Epidermal melanocyte (primary cell): Measurements from ENCODE around the gene PHKG1.
"Not testable (repeated sequence)": the region's sequence is repeated elsewhere in the genome, so short reads cannot be mapped to it uniquely, and the experiment has no call there.

Experiments used
- DNase-seq: peaks from one replicate; pipeline ENCODE4 v3.0.0; 2011; ENCODE audit warnings: low spot score; ENCODE audit not compliant: insufficient read length

The PHKG1 gene

DNA sequence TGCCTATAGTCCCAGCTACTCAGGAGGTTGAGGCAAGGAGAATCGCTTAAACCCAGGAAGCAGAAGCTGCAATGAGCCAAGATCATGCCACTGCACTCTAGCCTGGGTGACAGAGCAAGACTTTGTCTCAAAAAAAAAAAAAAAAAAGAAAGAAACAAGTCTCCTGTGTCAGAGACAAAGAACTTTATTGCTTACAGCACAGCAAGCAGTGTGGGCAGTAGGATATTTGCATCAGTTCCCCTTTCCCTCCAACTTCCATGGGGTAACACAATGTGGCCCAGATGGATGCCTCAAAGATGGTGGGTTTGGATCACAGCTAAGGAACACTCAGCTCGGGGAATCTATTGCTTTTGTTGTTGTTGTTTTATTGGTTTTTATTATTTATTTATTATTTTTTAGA, 47.0 kb downstream of the PHKG1 start:
- DNase-seq: not testable (repeated sequence)

DNA sequence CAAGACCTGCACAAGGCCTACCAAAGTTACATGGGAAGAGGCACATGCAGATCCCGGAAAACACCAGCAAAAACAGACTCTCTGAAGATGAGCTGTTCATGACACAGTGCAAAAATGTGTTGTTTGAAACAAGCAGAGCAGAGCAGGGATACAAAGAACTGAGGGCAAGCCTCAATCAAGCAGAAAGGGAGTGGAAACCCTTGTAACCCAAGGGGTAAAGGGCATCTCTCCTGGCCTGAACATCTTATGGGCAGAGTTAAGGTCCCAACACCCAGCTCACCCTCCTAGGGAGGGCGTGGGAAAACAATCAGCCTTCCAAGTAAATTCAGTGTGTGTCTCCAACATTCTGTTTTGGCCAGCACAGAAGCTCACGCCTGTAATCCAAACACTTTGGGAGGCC, 52.0 kb downstream of the PHKG1 start:
- DNase-seq: no peak

DNA sequence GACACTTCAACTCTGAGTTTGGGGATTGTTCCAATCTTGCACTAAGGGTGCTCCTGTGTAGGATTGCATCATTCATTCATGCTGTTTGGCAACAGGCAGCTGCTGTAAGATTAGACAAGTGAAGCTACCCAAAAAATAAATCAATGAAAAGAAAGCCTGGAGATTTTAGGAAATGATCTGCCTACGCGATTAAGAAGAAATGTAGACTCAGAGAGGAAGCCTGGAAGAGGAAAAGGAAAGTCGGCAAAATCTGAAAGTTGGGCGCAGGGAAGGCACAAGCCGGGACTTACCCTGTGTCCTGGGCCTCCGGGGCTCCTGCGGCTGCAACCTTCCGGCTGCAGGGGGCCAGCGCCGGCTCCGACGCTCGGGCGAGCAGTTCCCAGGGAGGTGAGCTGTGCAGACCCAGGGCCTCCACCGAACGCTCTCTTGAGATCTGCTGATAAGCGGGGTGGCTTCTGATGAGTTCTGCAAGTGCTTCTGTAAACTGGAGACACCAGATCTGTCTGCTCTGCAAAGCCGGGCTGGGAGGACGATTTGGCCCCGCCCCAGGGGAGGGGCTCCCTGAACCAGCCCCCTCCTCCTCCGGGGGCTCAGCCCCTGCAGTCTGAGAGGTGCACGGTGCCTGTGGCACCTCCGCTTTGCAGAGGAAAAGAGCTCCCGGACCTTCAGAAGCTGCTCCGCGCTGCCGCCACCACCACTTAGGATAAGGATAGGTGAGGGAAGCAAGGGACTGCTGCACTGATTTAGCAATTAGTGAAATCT, 58.9 kb downstream of the PHKG1 start:
- peak; percentile 57 for DNase-seq

DNA sequence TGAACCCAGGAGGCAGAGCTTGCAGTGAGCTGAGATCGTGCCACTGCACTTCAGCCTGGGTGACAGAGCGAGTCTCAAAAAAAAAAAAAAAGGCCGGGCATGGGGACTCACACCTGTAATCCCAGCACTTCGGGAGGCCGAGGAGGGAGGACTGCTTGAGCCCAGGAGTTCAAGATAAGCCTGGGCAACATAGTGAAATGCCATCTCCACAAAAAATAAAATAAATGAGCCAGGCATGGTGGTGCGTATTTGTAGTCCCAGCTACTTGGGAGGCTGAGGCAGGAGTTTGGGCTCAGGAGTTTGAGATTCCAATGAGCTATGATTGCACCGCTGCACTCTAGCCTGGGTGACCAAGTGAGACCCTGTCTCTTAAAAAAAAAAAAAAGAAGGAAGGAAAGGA, 60.2 kb downstream of the PHKG1 start:
- not testable (repeated sequence) for DNase-seq

DNA sequence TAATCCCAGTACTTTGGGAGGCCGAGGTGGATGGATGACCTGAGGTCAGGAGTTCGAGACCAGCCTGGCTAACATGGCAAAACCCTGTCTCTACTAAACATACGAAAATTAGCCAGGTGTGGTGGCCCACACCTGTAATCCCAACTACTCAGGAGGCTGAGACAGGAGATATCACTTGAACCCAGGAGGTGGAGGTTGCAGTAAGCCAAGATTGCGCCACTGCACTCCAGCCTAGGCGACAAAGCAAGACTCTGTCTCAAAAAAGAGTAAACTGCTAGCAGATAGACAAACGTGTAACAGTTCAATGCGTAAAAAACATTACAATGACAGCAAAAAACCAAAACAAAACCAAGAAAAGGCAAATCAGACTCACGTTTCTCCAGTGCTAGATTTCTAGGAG, 61.2 kb downstream of the PHKG1 start:
- not testable (repeated sequence) for DNase-seq

DNA sequence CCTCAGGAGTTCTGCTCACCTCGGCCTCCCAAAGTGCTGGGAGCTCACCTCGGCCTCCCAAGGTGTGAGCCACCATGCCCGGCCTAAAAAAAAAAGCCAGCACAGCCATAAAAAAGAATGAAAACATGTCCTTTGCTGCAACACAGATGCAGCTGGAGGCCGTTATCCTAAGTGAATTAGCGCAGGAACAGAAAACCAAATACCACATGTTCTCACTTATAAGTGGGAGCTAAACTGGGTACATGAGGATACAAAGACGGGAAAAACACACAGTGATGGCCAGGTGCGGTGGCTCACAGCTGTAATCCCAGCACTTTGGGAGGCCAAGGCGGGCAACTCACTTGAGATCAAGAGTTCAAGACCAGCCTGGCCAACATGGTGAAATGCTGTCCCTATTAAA, 62.4 kb downstream of the PHKG1 start:
- no peak for DNase-seq
